OCI-LY1 (cell line): ENCODE data around the gene SEMA3B.
A peak's percentile ranks its signal among the peaks of the same experiment; 100 is the strongest.

ENCODE experiments used
- H2AFZ ChIP-seq: fragments of 200-600 bp; sonication (generic), shearing (Covaris generic); 2 replicates; pipeline ENCODE4 v1.6.0; 2014; ENCODE audit warnings: antibody characterized with exemption, mild to moderate bottlenecking, low read length
- H3F3A ChIP-seq: fragments of 200-600 bp; sonication (generic), shearing (Covaris generic); 2 replicates; pipeline ENCODE4 v1.6.0; 2014; ENCODE audit warnings: mild to moderate bottlenecking, antibody characterized with exemption, low read length, moderate library complexity; ENCODE audit not compliant: insufficient read depth
- H3K27ac ChIP-seq: fragments of 200-600 bp; sonication (generic); 2 replicates; pipeline ENCODE4 v1.5.1; 2014; ENCODE audit warnings: low read length, mixed run types, mild to moderate bottlenecking, low read depth; ENCODE audit not compliant: poor library complexity, severe bottlenecking
- H3K27me3 ChIP-seq: fragments of 200-600 bp; sonication (generic); 2 replicates; pipeline ENCODE4 v1.6.0; 2014; ENCODE audit warnings: antibody characterized with exemption, mild to moderate bottlenecking, low read length, moderate library complexity; ENCODE audit not compliant: insufficient read depth
- H3K36me3 ChIP-seq: fragments of 200-600 bp; sonication (generic); 2 replicates; pipeline ENCODE4 v1.6.1; 2014; ENCODE audit warnings: mild to moderate bottlenecking, antibody characterized with exemption, low read length, moderate library complexity, mixed read lengths; ENCODE audit not compliant: insufficient read depth
- H3K4me1 ChIP-seq: fragments of 200-600 bp; sonication (generic); 2 replicates; pipeline ENCODE4 v1.5.1; 2014; ENCODE audit warnings: mild to moderate bottlenecking, low read length, moderate library complexity; ENCODE audit not compliant: insufficient read depth, severe bottlenecking
- H3K4me2 ChIP-seq: fragments of 200-600 bp; sonication (generic), shearing (Covaris generic); 2 replicates; pipeline ENCODE4 v1.6.1; 2014; ENCODE audit warnings: low read length
- H3K4me3 ChIP-seq: fragments of 200-600 bp; sonication (generic); 2 replicates; pipeline ENCODE4 v1.5.1; 2014; ENCODE audit warnings: low read length, low read depth, mild to moderate bottlenecking, mixed read lengths; ENCODE audit not compliant: poor library complexity, severe bottlenecking
- H3K79me2 ChIP-seq: fragments of 200-600 bp; shearing (Covaris generic); 2 replicates; pipeline ENCODE4 v1.6.1; 2016; ENCODE audit warnings: mixed run types, low read length, mixed read lengths; ENCODE audit not compliant: insufficient read depth
- H3K9ac ChIP-seq: fragments of 200-600 bp; sonication (generic), shearing (Covaris generic); 2 replicates; pipeline ENCODE4 v1.6.1; 2014; ENCODE audit warnings: mild to moderate bottlenecking, low read length, mixed read lengths
- H3K9me2 ChIP-seq: fragments of 200-600 bp; sonication (generic), shearing (Covaris generic); 2 replicates; pipeline ENCODE4 v1.6.1; 2014; ENCODE audit warnings: low read depth, mild to moderate bottlenecking, low read length, mixed read lengths
- H3K9me3 ChIP-seq: fragments of 200-600 bp; shearing (Covaris generic); 2 replicates; pipeline ENCODE4 v1.6.1; 2014; ENCODE audit warnings: low read length, mixed read lengths
- H4K20me1 ChIP-seq: fragments of 200-600 bp; sonication (generic), shearing (Covaris generic); 2 replicates; pipeline ENCODE4 v1.6.0; 2016; ENCODE audit warnings: mild to moderate bottlenecking, low read length; ENCODE audit not compliant: insufficient read depth
- CTCF ChIP-seq: fragments of 200-600 bp; sonication (generic), shearing (Covaris generic); IDR thresholded peaks from 2 replicates; pipeline ENCODE4 v1.5.1; 2017; ENCODE audit warnings: mild to moderate bottlenecking, antibody characterized with exemption, low read length, moderate library complexity, mixed read lengths
- EZH2 ChIP-seq: fragments of 200-600 bp; sonication (generic), shearing (Covaris generic); IDR thresholded peaks from 2 replicates; pipeline ENCODE4 v1.8.0; 2017; ENCODE audit warnings: borderline replicate concordance, mixed run types, mild to moderate bottlenecking, antibody characterized with exemption, low read length, moderate library complexity, mixed read lengths

The SEMA3B gene

GRCh38 chr3:50235716-50236483 is 33.0 kb upstream of the SEMA3B start, which contains the start of gene GNAI2:
TSS of gene GNAI2 (plus strand) at chr3:50236204. CDS start at chr3:50236336, 132 bp downstream.
- peaks cover 33% of the 10 kb centered on the region for H3K4me1 ChIP-seq
- no peaks in the 10 kb centered on the region for H3K9me2 ChIP-seq
- H3K4me3 ChIP-seq: peak within 1 kb of the TSS; percentile 93
- H3K79me2 ChIP-seq: peaks cover 28% of the 10 kb centered on the region
- H2AFZ ChIP-seq: no peak within 1 kb of the TSS
- TF ChIP-seq CTCF (no peak), EZH2 (no peak)
- no peaks in the 10 kb centered on the region for H4K20me1 ChIP-seq
- peak within 1 kb of the TSS; percentile 78 for H3K27ac ChIP-seq
- H3K36me3 ChIP-seq: peaks cover 9% of the 10 kb centered on the region; the same call in 1 of the 2 replicates
- H3K9ac ChIP-seq: peak within 1 kb of the TSS; percentile 88
- H3K4me2 ChIP-seq: peak within 1 kb of the TSS; percentile 98
- no peaks in the 10 kb centered on the region for H3F3A ChIP-seq
- no peaks in the 10 kb centered on the region for H3K27me3 ChIP-seq
- H3K9me3 ChIP-seq: no peaks in the 10 kb centered on the region

- Histone ChIP-seq H3K79me2 (peaks cover 28% of the 10 kb centered on the region), H3F3A (no peaks in the 10 kb centered on the region), H3K4me1 (peaks cover 40% of the 10 kb centered on the region), H2AFZ (no peak overlapping the region), H3K9ac (peak overlapping the region; percentile 88), H3K27ac (peak overlapping the region; percentile 78), H3K36me3 (peaks cover 9% of the 10 kb centered on the region; the same call in 1 of the 2 replicates), H3K4me3 (peak overlapping the region; percentile 93), H3K27me3 (no peaks in the 10 kb centered on the region), H3K9me3 (no peaks in the 10 kb centered on the region), H3K9me2 (no peaks in the 10 kb centered on the region), H4K20me1 (no peaks in the 10 kb centered on the region), H3K4me2 (peak overlapping the region; percentile 98)
- TF ChIP-seq CTCF: no peak
- no peak for TF ChIP-seq EZH2
Observed at GRCh38 chr3:50236484-50237132, 32.3 kb upstream of the SEMA3B start.

GRCh38 chr3:50237133-50237651 is 31.8 kb upstream of the SEMA3B start:
- Histone ChIP-seq H4K20me1 (no peaks in the 10 kb centered on the region), H3F3A (no peaks in the 10 kb centered on the region), H3K9me3 (no peaks in the 10 kb centered on the region), H3K27me3 (no peaks in the 10 kb centered on the region), H3K9ac (peak overlapping the region; percentile 88), H3K4me1 (peaks cover 46% of the 10 kb centered on the region), H3K4me2 (peak overlapping the region; percentile 98), H3K36me3 (peaks cover 9% of the 10 kb centered on the region; the same call in 1 of the 2 replicates), H3K27ac (peak overlapping the region; percentile 78), H3K9me2 (no peaks in the 10 kb centered on the region), H3K4me3 (peak overlapping the region; percentile 93), H3K79me2 (peaks cover 28% of the 10 kb centered on the region), H2AFZ (no peak overlapping the region)
- TF ChIP-seq EZH2 (no peak), CTCF (no peak)
